HG03196 (cell line): ENCODE results near the gene SNRPA.
"Not testable (repeated sequence)": the region's sequence is repeated elsewhere in the genome, so short reads cannot be mapped to it uniquely, and the experiment has no call there.

Source experiments
- ATAC-seq: cut with Tn5 transposase; IDR thresholded peaks from one replicate; pipeline ENCODE4 v1.9.1; 2021; ENCODE audit not compliant: unreplicated experiment

The SNRPA gene

DNA sequence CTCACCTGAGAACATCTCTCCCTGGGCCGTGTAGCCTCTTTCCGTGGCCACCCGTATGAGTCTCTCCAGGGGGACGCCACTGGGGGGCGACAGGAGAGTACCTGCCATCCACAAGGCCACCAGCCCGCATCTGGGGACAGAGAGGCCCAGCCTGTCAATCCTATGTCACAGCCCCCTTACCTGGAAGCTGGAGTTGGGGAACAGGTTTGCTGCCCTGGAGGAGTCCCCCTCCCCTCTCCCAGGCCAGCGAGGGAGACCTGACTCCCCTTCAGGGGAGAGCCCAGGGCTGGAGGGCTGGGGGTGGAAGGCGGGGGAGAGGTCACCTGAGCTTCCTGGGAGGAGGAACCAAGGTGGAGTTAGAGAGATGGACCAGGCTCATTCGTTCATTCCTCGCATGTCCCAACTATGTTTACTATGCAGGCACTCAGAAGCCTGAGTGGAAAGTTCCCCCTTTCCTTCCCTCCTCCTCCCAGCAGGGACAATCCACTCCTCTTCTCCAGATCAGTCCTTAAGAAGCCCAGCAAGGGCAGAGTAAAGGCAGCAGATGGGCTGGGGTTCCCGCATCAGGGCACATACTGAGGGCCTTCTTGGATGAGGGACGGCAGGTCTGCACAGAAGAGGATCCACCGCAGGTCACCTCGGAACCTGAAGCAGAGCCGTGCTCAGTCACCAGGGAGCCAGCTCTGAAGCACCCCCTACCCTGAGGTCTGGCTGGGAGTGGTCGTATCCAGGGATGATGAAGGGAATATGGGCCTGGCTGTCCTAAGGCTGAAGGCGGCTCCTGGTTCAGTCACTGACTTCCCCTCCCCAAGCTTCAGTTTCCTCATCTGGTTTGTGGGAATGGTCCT is 6.2 kb upstream of the SNRPA start:
- ATAC-seq = no peak

- no peak for ATAC-seq
These were observed 5.6 kb upstream of the SNRPA start for GRCh38 chr19:40745402-40745780.

- no peak for ATAC-seq
These were observed 3.5 kb upstream of the SNRPA start for GRCh38 chr19:40747536-40747935.

DNA sequence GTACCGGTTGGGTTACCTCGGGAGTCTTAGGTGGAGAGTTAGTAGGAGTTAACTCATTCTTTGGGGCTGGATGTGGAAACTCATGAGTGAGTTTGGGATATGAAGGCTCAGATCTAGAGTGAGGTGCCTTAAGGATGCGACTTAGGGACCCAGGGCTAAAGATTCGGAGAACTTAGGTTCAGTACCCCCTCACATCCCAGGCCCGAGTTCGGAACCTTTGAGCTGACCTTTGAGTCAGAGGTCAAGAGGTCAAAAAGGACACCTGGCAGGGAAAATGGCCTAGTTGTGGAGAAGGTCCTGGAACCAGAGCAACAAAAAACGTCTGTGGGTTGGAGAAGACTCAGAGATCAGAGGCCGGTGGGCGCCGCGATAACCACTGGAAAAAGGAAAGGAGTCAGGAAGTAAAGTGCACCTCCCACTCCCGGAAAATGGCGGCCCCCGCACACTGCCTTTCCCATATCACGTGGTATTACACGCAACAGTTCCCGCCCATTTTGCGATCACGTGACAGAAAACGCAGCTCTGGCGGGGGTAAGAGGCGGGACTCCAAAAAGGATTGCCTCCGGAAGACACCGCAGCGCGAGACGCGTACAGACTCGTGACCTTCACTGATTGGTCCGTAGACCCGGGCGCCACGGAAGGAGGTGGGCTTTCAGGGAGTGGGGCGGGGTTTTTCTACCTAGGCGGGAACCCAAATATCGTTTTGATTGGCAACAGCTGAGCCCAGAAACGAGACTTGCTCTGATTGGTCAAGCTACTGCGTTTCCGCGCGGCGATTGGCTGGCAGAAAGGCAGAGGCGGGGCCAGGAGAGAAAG is 737 bp upstream of the SNRPA start, which contains the start of gene ACTMAP:
Gene ACTMAP, minus strand, starts transcription at position 420 of the 816 bp plus-strand sequence. CDS start 674 bp downstream, outside the sequence.
- ATAC-seq = peak; percentile 83

- ATAC-seq = no peak
These were observed 1.3 kb downstream of the SNRPA start for GRCh38 chr19:40752257-40752781.

GRCh38 chr19:40754611-40755247 is 3.7 kb downstream of the SNRPA start:
- ATAC-seq = no peak

DNA sequence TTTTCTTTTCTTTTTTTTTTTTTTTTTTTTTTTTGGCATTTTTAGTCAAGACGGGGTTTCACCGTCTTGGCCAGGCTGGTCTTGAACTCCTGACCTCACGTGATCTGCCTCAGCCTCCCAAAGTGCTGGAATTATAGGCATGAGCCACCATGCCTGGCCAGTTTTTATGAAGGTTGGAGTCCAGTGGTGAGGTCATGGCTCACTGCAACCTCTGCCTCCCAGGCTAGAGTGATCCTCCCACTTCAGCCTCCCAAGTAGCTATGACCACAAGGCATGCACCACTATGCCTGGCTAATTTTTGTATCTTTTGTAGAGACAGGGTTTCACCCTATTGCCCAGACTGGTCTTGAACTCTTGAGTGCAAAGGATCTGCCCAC is 4.2 kb downstream of the SNRPA start:
- ATAC-seq = no peak

- no peak for ATAC-seq
These were observed 4.8 kb downstream of the SNRPA start for GRCh38 chr19:40755791-40756190.

- ATAC-seq = no peak
These were observed 5.6 kb downstream of the SNRPA start for GRCh38 chr19:40756502-40757110.

DNA sequence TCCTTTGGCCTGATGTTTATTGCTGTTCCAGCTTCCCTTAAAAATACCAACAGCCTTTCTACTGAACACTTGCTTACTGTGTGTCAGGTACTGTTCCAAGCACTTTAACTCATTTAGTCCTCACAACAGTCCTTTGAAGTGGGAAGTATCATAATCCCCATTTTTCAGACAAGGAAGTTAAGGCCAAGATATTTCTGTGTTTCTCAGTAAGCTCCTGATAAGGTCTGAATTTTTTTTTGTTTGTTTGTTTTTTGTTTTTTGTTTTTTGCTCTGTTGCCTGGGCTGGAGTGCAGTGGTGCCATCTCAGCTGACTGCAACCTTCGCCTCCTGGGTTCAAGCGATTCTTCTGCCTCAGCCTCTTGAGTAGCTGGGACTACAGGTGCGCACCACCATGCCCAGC is 7.5 kb downstream of the SNRPA start:
- ATAC-seq = no peak

- ATAC-seq = no peak
These were observed 8.3 kb downstream of the SNRPA start for GRCh38 chr19:40759352-40759751.

DNA sequence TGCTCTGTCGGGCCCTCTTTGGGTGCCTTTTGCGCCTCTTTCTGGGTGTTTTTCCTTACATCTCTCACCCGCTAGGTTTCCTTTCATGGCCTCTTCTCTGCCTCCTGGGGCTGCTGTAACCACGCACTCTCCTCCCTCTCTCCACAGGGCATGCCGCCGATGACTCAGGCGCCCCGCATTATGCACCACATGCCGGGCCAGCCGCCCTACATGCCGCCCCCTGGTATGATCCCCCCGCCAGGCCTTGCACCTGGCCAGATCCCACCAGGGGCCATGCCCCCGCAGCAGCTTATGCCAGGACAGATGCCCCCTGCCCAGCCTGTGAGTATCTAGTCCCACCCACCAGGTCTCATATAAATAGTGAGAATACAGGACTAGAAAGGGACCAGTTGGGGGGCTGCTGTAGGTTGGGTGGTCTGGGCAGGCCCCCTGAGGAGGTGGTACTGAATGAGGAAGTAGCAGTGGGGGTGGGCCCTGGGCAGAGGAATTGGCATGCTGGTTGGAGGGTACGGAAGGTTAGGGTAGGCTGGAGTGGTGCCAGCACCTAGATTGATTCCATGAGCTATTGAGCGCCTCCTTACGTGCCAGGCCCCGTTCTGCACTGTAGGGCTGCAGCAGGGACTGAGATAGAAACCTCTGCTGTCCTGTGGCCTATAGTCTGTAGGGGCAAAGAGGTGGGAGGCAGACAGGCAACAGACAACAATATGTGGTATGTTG is 11.9 kb downstream of the SNRPA start:
- no peak for ATAC-seq

- no peak for ATAC-seq
These were observed 12.5 kb downstream of the SNRPA start for GRCh38 chr19:40763526-40763925.

DNA sequence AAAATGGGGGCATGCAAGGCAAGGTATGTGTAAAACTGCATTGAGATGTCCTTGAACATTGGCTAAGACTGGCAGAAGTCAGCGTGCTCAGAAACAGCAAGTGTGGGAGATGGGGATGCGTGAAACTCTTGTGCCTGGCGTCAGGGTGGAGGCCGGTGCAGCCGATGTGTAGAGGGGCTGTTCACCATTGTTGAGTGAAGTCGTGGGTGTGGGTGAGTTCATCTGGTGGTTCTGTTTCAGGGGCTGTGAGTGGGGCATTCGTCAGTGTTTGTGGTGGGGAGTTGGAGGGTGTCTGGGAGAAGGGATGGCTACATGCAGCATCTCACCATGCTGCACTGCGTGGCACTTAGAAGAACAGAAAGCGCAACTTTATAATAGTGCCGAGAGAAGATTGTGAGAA is 13.0 kb downstream of the SNRPA start:
- ATAC-seq = no peak

DNA sequence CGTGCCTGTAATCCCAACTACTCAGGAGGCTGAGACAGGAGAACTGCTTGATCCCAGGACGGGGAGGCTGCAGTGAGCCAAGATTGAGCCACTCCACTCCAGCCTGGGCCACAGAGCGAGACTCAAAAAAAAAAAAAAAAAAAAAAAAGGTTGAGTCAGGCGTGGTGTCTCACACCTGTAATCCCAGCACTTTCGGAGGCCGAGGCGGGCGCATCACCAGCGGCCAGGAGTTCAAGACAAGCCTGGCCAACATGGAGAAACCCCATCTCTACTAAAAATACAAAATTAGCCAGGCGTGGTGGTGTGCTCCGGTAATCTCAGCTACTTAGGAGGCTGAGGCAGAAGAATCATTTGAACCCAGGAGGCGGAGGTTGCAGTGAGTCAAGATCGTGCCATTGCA is 15.4 kb downstream of the SNRPA start:
- not testable (repeated sequence) for ATAC-seq

- no peak for ATAC-seq
These were observed 17.9 kb downstream of the SNRPA start for GRCh38 chr19:40768869-40769268.

GRCh38 chr19:40771101-40771862 is 20.3 kb downstream of the SNRPA start:
- not testable (repeated sequence) for ATAC-seq

DNA sequence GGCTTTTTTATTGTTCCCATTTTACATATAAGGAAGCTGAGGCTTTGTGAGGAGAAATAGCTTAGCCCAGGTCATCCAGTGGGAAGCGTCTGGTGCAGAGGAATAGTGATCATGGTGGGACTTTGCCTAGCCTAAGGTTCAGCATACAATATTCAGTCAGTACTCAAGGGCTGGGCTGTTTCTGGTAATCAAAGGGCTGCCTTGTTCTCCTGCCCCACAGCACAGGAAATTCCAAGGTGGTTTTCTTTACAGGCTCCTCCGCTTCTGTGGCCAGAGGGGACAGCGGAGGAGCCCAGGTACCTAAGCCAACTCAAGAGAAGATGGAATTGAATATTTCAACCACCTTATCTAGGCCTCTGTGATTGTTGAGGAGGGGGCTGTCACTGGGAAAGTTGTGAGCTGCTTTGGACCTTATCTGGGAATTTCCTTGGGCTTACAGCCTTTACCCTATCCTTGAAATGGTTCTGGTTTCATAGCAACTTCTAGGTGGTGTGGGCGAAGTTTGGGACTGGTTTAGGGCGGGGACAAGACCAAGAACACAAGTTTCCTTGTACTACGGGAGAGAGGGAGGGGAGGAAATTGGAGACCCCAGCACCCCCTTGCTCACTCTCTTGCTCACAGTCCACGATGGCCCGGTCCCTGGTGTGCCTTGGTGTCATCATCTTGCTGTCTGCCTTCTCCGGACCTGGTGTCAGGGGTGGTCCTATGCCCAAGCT is 24.1 kb downstream of the SNRPA start, which contains the start of gene MIA:
Gene MIA, plus strand, starts transcription at position 606 of the 716 bp plus-strand sequence. Its CDS starts 22 bp downstream, at position 628.
- no peak for ATAC-seq

GRCh38 chr19:40775632-40776022 is 24.6 kb downstream of the SNRPA start:
- no peak for ATAC-seq
